NCI-H2171 treated with DMSO at 0.1 percent for 48 hours (cell line): ENCODE data around the gene ABLIM1.

ENCODE experiments used
- DNase-seq: peaks from one replicate; lab custom pipeline; 2025; lab: John Stamatoyannopoulos, UW

The ABLIM1 gene

DNA sequence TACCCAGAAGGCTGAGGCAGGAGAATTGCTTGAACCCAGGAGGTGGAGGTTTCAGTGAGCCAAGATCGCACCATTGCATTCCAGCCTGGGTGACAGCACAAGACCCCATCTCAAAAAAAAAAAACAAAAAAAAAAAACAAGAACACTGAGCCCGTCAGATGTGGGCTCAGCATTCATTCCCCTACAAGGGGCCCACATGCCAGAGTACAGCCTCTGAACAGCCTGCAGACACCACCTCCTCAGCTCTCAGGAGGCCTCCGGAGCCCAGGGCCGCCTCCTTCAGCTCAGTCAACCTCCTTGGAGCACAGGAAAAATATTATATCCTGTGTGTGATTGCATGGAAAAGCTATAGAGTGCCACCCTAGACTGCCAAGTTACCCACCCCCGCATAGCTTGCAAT lies 112.3 kb downstream of the ABLIM1 start:
- no peak for DNase-seq

GRCh38 chr10:114545071-114545470 lies 113.0 kb downstream of the ABLIM1 start:
- no peak for DNase-seq

GRCh38 chr10:114544045-114544659 lies 113.9 kb downstream of the ABLIM1 start:
- no peak for DNase-seq

DNA sequence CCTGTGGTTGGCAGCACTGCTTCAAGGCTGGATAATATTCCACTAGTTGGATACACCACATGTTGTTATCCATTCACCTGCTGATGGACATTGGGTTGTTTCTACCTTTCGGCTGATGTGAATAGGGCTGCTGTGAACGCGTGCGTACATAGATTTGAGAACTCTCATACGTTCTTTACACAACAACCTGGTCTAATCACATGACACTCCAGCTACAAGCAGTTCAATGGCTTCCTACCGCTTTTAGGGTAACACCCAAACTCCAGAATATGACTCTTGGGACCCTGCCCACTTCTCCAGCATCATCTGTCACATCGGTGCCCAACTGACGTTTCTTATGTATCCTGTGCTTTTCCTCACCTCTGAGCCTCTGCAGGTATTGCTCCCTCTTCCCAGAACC lies 114.6 kb downstream of the ABLIM1 start:
- DNase-seq, result no peak

DNA sequence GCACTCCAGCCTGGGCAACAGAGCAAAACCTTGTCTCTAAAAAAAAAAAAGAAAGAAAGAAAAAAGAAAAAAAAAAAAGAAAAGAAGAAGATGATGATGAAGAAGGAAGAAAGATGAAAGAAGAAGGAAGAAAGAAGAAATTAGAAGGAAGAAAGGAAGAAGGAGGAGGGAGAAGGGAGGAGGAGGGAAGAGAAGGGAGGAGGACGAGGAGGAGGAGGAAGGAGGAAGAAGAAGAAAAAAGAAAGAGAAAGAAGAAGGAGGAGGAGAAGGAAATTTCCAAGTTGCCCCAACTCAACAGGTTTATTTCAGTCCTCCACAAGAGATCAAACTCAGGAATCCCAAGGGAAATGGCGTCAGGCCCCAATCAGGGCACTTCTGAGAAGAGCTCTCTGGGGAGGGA lies 115.7 kb downstream of the ABLIM1 start:
- no peak for DNase-seq

DNA sequence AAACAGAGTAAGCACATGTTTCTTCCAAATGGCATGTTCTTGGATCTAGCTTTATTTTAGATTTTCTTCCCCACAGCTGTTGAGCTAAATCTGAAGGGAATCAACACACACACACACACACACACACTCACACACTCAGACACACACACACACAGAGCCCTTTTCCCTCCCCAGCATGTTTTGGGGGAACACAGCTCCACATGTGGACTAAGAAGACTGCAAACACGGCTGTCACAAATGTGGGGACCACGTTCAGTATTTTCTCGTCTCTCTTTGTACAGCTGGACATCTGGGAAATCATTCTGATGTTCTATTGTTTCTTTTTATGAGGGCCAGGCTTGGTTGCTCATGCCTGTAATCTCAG lies 116.3 kb downstream of the ABLIM1 start:
- no peak for DNase-seq

GRCh38 chr10:114541081-114541796 lies 116.8 kb downstream of the ABLIM1 start:
- no peak for DNase-seq

- no peak for DNase-seq
Measured at GRCh38 chr10:114540236-114540635, 117.8 kb downstream of the ABLIM1 start.

- no peak for DNase-seq
Measured at GRCh38 chr10:114539623-114540022, 118.5 kb downstream of the ABLIM1 start.

DNA sequence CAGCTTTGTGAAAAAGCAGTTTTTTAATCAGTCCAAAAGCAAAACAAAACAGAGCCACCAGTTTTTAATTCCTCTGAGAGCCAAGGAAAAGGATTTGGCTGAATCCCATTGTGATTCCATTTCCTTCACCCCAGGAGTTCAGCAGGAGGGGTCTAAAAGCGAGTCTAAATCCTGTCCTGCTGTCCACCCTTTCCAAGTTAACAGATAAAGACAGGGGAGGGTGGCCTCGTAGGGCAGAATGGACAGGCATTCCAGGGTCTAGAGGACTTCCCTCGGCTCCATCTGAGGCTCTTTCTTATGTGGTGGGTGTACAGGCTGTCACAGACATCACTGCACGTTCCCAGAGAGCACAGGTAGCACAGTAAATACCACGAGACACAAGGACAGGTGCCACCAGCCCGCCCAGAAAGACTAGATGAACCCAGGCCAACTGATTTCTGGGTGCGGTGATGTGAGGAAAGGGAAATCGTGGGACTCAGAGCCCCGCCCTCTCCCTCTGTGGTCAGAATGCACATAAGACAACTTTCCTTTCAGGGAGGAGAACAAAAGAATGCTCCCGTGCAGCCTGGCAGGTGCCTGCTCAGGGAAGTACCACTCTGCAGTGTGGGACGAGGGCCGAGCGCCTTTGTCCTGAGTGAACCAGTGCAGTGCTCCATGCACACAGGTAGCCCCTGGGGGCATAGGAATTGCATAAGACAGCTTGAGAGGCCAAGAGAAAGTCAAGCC lies 119.7 kb downstream of the ABLIM1 start:
- DNase-seq, result no peak

- DNase-seq, result no peak
Measured at GRCh38 chr10:114537736-114538135, 120.3 kb downstream of the ABLIM1 start.

DNA sequence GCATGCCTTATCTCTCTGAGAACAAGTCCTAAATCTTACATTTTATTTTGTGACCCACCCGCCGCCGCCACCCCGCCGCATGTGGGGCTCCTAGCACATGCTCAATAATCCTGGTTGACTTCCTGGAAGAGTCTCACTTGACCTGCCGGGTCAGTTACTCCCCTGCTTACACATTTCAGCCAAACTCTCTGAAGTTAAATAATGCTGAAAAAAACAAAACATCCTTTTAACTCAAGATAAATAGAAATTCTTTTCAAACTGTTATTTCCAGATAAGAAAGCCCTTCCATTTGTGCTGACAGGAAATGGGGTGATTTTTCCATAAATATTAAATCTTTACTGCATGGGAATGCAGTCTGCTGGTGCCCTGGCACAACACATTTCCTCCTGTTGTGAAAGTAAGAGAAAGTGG lies 123.5 kb downstream of the ABLIM1 start:
- DNase-seq, result no peak

DNA sequence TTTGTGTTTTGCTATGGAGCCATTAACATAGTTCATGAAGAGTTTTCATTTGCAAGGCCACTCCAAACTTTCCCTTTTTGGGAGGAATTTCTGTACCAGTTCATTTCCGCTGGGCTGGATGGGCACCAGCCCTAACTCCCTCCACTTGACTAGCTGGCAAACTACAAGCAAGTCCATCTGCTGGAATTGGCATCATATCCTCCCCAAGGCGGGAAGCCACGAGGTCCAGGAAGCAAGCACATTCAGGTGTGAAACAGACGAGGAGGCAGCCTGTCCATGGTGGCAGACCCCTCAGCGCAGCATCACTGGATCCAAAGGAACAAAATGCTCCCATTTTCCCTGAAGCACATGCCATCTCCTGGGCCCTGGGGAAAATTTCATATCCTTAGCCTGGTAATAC lies 125.8 kb downstream of the ABLIM1 start:
- DNase-seq, result no peak

DNA sequence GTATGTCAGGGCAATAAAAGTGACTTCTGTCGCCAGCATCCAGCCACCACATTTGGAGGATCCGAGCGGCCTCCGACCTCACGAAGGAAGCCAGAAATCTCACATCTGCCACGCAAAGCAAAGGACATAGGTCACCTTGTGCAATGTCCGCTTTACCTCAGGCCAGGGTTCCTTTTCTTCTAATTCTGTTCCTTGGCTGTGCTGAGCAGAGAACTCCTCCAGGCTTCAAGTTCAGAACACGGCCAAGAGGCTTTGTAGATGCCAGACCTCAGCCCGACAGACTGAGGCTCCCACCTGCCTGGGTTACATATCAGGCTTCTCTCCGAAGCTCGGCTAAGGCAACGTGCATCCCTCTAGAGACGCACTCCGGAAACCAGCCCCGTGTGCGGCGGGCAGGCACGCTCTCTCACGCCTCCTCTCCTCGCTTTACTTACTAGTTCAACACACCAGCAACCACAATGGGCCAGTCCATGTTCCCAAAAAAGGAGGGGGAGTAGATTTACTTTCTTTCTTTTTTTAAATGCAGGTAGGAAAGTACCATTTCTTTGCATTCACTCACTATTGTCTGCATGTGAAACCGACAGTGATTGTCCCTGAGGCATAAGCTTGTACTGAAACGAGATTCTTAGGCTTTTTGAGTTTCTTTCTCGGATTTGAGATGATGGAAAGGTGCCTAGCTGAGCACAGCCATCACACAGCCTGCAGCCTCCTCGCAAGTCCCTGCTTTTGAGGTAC lies 131.4 kb downstream of the ABLIM1 start:
- DNase-seq, result no peak

GRCh38 chr10:114526126-114526503 lies 132.0 kb downstream of the ABLIM1 start:
- DNase-seq, result no peak

GRCh38 chr10:114525368-114525949 lies 132.6 kb downstream of the ABLIM1 start:
- no peak for DNase-seq

- no peak for DNase-seq
Measured at GRCh38 chr10:114523876-114524275, 134.2 kb downstream of the ABLIM1 start.

- DNase-seq, result no peak
Measured at GRCh38 chr10:114521255-114521654, 136.8 kb downstream of the ABLIM1 start.

- no peak for DNase-seq
Measured at GRCh38 chr10:114520453-114520852, 137.6 kb downstream of the ABLIM1 start.

DNA sequence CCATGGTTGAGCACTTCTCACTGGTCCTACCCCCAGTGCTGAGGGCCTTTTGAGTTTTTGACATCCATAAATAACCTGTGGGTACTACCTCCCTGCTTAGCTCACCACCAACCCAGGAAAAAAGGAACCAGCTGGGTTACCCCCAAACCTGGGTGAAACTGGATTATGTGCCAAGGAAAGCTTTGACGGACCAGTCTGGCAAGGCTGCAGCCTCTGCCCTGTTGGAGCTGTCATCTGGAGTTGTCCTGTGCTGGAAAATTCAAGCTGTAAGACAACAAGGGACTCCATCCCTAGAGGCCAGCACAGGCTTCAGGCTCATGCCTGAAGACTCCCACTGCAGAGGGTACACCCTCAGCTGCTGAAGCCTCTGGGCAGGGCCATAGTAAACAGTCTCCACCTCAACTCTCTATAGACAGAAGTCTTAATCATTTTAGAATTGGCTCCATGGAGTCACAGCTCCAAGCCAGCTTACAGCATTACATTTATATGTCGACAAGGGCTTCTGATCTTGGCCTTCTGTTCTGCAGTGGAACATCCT lies 138.2 kb downstream of the ABLIM1 start:
- DNase-seq, result no peak

- no peak for DNase-seq
Measured at GRCh38 chr10:114519306-114519669, 138.8 kb downstream of the ABLIM1 start.
